ENCODE results near the gene CLRN2.

CLRN2 gene

DNA sequence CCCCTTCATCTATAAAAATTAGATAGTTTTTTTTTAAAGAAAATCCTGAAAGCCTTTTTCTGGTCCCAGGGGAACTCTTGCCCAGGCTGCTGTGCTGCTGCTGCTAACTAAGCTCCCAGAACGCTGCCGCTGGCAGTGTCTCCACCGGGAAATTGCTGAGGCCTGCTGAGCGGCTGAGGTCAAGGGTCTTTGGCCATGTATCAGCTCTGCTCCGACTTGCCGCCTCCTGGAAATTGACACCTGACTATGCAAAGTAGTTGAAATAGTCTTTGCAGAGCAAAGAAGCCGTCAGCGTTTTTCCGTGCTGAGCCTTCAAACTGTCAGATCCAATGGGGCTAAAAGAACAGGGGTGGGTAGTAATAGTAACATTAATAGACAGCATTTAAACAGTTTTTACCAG is 3.9 kb upstream of the CLRN2 start:
- Histone ChIP-seq H3K27me3 (ENCODE audit: control insufficient read depth, insufficient read depth, low read length) (peaks cover 13% of the 10 kb centered on the region), H3K9ac (ENCODE audit: low read depth, low read length) (peak overlapping the region; percentile 79), H3K9me3 (replicated peaks; ENCODE audit: low read length) (no peaks in the 10 kb centered on the region), H3K4me3 (ENCODE audit: low read length) (peak overlapping the region; percentile 93), H3K4me2 (ENCODE audit: low read length) (peak overlapping the region; percentile 98), H3K36me3 (ENCODE audit: insufficient read depth, low read length) (peaks cover 9% of the 10 kb centered on the region), H3K4me1 (ENCODE audit: control insufficient read depth, insufficient read depth, low read length) (peaks cover 3% of the 10 kb centered on the region)

GRCh38 chr4:17511509-17511949 is 3.4 kb upstream of the CLRN2 start:
- Histone ChIP-seq H3K9me3 (replicated peaks; ENCODE audit: low read length) (no peaks in the 10 kb centered on the region), H3K4me1 (ENCODE audit: control insufficient read depth, insufficient read depth, low read length) (peaks cover 3% of the 10 kb centered on the region), H3K4me3 (ENCODE audit: low read length) (peak overlapping the region; percentile 93), H3K36me3 (ENCODE audit: insufficient read depth, low read length) (peaks cover 7% of the 10 kb centered on the region), H3K4me2 (ENCODE audit: low read length) (peak overlapping the region; percentile 98), H3K9ac (ENCODE audit: low read depth, low read length) (peak overlapping the region; percentile 79), H3K27me3 (ENCODE audit: control insufficient read depth, insufficient read depth, low read length) (peaks cover 17% of the 10 kb centered on the region)

DNA sequence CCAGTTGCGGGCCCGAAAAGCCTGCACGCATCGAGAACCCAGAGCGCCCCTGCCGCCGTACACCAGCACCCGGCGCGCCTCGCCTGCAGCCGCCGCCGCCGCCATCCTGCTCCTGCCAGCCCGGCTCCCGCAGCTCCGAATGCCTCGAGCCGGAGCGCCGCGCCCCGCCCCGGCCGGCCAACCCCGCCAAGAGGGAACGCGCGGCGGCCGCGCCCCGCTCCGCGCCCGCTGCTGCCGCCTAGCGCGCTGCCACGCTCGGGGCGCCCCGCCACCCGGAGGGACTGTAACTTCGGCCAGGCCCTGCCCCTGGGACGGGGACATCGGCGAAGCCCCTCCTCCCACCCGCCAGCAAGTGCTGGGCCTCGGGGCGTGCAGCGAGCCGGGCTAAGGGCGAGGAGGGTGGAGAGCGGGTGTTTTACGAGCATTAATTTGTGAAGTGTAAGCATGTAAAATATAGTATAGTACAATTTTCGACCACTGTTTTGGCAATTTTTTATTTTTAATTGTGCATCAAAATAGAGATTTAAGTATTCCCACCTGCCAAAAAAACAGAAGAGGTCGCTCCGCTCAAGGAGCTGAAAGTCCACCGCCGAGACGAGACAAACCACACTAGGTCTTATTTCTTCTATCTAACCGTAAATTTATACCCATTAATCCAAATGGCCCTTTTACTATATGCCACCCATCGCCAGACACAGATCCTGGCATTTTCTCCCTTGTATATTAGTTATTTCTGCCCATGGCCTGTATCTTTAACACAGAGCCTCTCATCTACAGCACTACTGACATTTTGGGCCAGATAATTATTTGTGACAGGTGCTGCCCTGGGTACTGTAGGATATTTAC is 2.8 kb upstream of the CLRN2 start, which contains the start of gene QDPR:
TSS of gene QDPR (minus strand) at position 141 of the 846 bp plus-strand sequence. CDS start at position 105, 36 bp downstream.
- Histone ChIP-seq H3K36me3 (ENCODE audit: insufficient read depth, low read length) (peaks cover 2% of the 10 kb centered on the region), H3K4me3 (ENCODE audit: low read length) (peak within 1 kb of the TSS; percentile 93), H3K4me2 (ENCODE audit: low read length) (peak within 1 kb of the TSS; percentile 98), H3K9me3 (replicated peaks; ENCODE audit: low read length) (no peaks in the 10 kb centered on the region), H3K4me1 (ENCODE audit: control insufficient read depth, insufficient read depth, low read length) (peaks cover 3% of the 10 kb centered on the region), H3K9ac (ENCODE audit: low read depth, low read length) (peak within 1 kb of the TSS; percentile 79), H3K27me3 (ENCODE audit: control insufficient read depth, insufficient read depth, low read length) (peaks cover 24% of the 10 kb centered on the region)

- H3K36me3 ChIP-seq (ENCODE audit: insufficient read depth, low read length) = no peaks in the 10 kb centered on the region
- H3K9ac ChIP-seq (ENCODE audit: low read depth, low read length) = no peak overlapping the region
- H3K4me1 ChIP-seq (ENCODE audit: control insufficient read depth, insufficient read depth, low read length) = peaks cover 3% of the 10 kb centered on the region
- no peak overlapping the region for H3K4me3 ChIP-seq (ENCODE audit: low read length)
- no peak overlapping the region for H3K4me2 ChIP-seq (ENCODE audit: low read length)
- H3K27me3 ChIP-seq (ENCODE audit: control insufficient read depth, insufficient read depth, low read length) = peaks cover 33% of the 10 kb centered on the region
- no peaks in the 10 kb centered on the region for H3K9me3 ChIP-seq (replicated peaks; ENCODE audit: low read length)
These were observed 1.8 kb upstream of the CLRN2 start for GRCh38 chr4:17512973-17513665.

DNA sequence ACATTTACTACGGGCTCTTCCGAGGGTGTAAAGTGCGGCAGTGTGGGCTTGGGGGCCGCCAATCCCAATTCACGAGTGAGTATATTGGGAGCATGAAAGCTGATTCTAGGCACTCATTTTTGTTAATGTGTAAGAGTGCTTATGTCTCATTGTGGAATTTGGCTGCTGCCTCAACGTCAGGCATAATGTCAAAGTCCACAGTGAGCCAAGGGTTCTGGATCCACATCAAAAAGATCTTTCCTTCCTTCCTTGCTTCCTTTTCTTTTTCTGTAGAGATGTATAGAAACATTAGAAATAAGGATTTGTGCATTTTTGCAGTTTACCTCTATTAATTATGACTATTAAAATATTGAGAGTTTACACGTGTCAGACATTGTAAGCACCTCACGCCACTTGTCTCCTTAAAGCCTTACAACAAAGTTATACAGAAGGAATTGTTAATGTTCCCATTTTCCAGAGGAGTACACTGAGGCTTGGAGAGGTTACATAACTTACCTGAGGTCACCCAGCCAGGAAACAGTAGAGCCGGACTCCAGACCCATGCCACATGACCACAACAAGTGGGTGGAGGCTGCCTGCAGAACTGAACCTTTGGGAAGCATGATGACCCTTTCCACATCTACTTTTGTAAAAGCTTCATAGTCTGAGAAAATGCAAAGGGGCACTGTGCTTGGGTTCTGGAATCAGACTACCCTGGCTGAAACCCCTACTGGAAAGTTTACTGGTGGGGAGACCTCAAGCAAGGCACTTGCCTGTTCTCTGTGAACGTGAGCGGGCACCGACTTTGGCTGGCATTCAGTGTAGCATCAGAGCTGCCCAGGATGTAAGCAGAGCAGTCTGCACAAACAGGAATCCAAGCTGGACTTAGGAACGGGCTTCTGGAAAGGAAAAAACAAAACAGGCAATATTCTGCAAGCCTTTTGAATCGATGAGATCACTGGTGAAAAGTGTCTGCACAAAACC is 761 bp downstream of the CLRN2 start:
- Histone ChIP-seq H3K4me3 (ENCODE audit: low read length) (no peak overlapping the region), H3K27me3 (ENCODE audit: control insufficient read depth, insufficient read depth, low read length) (peaks cover 43% of the 10 kb centered on the region), H3K36me3 (ENCODE audit: insufficient read depth, low read length) (no peaks in the 10 kb centered on the region), H3K4me1 (ENCODE audit: control insufficient read depth, insufficient read depth, low read length) (peaks cover 3% of the 10 kb centered on the region), H3K4me2 (ENCODE audit: low read length) (no peak overlapping the region), H3K9me3 (replicated peaks; ENCODE audit: low read length) (no peaks in the 10 kb centered on the region), H3K9ac (ENCODE audit: low read depth, low read length) (no peak overlapping the region)

GRCh38 chr4:17516980-17517379 is 2.0 kb downstream of the CLRN2 start:
- Histone ChIP-seq H3K4me2 (ENCODE audit: low read length) (no peak overlapping the region), H3K9ac (ENCODE audit: low read depth, low read length) (no peak overlapping the region), H3K4me1 (ENCODE audit: control insufficient read depth, insufficient read depth, low read length) (peaks cover 3% of the 10 kb centered on the region), H3K4me3 (ENCODE audit: low read length) (no peak overlapping the region), H3K27me3 (ENCODE audit: control insufficient read depth, insufficient read depth, low read length) (peaks cover 51% of the 10 kb centered on the region), H3K36me3 (ENCODE audit: insufficient read depth, low read length) (no peaks in the 10 kb centered on the region), H3K9me3 (replicated peaks; ENCODE audit: low read length) (no peaks in the 10 kb centered on the region)

- Histone ChIP-seq H3K9ac (ENCODE audit: low read depth, low read length) (no peak overlapping the region), H3K27me3 (ENCODE audit: control insufficient read depth, insufficient read depth, low read length) (peaks cover 51% of the 10 kb centered on the region), H3K4me3 (ENCODE audit: low read length) (no peak overlapping the region), H3K36me3 (ENCODE audit: insufficient read depth, low read length) (no peaks in the 10 kb centered on the region), H3K4me2 (ENCODE audit: low read length) (no peak overlapping the region), H3K9me3 (replicated peaks; ENCODE audit: low read length) (no peaks in the 10 kb centered on the region), H3K4me1 (ENCODE audit: control insufficient read depth, insufficient read depth, low read length) (no peaks in the 10 kb centered on the region)
These were observed 2.7 kb downstream of the CLRN2 start for GRCh38 chr4:17517664-17518063.

- Histone ChIP-seq H3K9ac (ENCODE audit: low read depth, low read length) (no peak overlapping the region), H3K4me2 (ENCODE audit: low read length) (no peak overlapping the region), H3K27me3 (ENCODE audit: control insufficient read depth, insufficient read depth, low read length) (peaks cover 45% of the 10 kb centered on the region), H3K4me3 (ENCODE audit: low read length) (no peak overlapping the region), H3K36me3 (ENCODE audit: insufficient read depth, low read length) (no peaks in the 10 kb centered on the region), H3K4me1 (ENCODE audit: control insufficient read depth, insufficient read depth, low read length) (no peaks in the 10 kb centered on the region), H3K9me3 (replicated peaks; ENCODE audit: low read length) (no peaks in the 10 kb centered on the region)
These were observed 6.6 kb downstream of the CLRN2 start for GRCh38 chr4:17521595-17521994.

DNA sequence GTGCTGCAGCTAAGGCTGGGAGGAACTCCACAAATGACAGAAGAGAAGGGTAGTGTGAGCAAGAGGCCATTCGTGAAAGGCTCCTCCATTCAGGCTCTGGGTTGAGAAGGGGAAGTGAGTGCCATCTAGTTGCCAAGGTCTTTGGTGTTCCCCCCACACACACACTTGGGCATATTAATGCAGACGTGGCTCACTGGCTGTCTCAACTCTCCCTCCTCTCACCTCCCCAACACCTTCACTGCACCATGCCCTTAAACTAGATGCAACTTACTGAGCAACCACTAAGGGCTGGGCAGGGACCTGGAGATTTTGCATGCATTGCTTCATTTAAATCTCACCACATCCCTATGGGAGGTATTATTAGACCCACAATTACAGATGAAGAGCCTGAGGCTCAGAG is 8.7 kb downstream of the CLRN2 start:
- Histone ChIP-seq H3K9me3 (replicated peaks; ENCODE audit: low read length) (no peaks in the 10 kb centered on the region), H3K9ac (ENCODE audit: low read depth, low read length) (no peak overlapping the region), H3K4me1 (ENCODE audit: control insufficient read depth, insufficient read depth, low read length) (no peaks in the 10 kb centered on the region), H3K27me3 (ENCODE audit: control insufficient read depth, insufficient read depth, low read length) (peaks cover 38% of the 10 kb centered on the region), H3K36me3 (ENCODE audit: insufficient read depth, low read length) (no peaks in the 10 kb centered on the region), H3K4me2 (ENCODE audit: low read length) (no peak overlapping the region), H3K4me3 (ENCODE audit: low read length) (no peak overlapping the region)

DNA sequence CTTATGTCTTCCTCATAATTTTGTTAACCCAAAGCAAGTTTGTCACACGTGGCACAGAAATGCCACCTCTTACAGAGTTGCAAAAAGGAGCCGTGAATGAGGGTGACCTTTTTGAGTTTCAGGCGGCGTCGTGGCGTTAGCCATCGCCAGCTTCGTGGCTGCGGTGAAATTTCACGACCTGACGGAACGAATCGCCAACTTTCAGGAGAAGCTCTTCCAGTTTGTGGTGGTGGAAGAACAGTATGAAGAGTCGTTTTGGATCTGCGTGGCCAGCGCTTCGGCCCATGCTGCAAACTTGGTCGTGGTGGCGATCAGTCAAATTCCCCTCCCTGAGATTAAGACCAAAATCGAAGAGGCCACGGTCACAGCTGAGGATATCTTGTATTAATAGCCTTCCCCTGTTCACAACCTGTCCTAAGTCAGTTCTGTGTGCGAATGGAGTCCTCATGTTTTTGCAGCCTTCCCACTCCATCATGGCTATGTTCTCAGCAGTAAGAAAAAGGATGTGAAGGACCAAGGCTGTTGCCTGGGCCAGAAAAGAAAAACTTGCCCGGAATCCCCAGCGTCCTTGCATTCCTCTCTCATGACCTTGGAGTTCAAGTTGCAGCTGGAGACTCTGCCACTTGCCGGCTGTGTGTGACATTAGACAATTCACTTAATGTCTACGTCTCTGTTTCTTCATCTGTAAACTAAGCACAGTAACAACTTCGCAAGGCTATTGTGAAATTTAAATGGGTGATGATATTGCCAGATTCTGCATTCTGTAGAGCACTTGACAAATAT is 11.9 kb downstream of the CLRN2 start:
- no peaks in the 10 kb centered on the region for H3K36me3 ChIP-seq (ENCODE audit: insufficient read depth, low read length)
- H3K4me1 ChIP-seq (ENCODE audit: control insufficient read depth, insufficient read depth, low read length) = no peaks in the 10 kb centered on the region
- no peak overlapping the region for H3K4me2 ChIP-seq (ENCODE audit: low read length)
- H3K9me3 ChIP-seq (replicated peaks; ENCODE audit: low read length) = no peaks in the 10 kb centered on the region
- H3K4me3 ChIP-seq (ENCODE audit: low read length) = no peak overlapping the region
- H3K9ac ChIP-seq (ENCODE audit: low read depth, low read length) = no peak overlapping the region
- peaks cover 26% of the 10 kb centered on the region for H3K27me3 ChIP-seq (ENCODE audit: control insufficient read depth, insufficient read depth, low read length)

Measured in skeletal muscle satellite cell (primary cell).